Activated B cell treated with CpG ODN at 0.5 μM for 24 hours (primary cell): ENCODE measurements around the gene GUCA2B. TPM values are rescaled to one million over a fixed set of nuclear protein-coding genes. Genes with fewer than 3 reads are reported as not detected.

Experiments
- ATAC-seq: fragments of 200-7000 bp; cut with Tn5 transposase; one replicate; pipeline ENCODE4 v1.10.0; 2021; ENCODE audit warnings: low read depth, mild to moderate bottlenecking, moderate library complexity
- CTCF ChIA-PET: fragments of 350-600 bp; sonication (Branson Sonifier 250); formaldehyde crosslinking; loops from one replicate; lab custom pipeline; 2021; ENCODE audit warnings: antibody characterized with exemption; lab: Charles Lee
- POLR2A ChIA-PET: fragments of 350-600 bp; sonication (Branson Sonifier 250); formaldehyde crosslinking; loops from one replicate; lab custom pipeline; 2021; ENCODE audit warnings: antibody characterized with exemption; lab: Charles Lee
- DNase-seq: peaks from one replicate; pipeline ENCODE4 v3.0.0; 2022
- H3K27ac Mint-ChIP-seq: one replicate; pipeline ENCODE4 v1.8.0; 2020; ENCODE audit warnings: mixed read lengths
- H3K27me3 Mint-ChIP-seq: one replicate; pipeline ENCODE4 v1.8.0; 2021; ENCODE audit warnings: mixed read lengths
- H3K36me3 Mint-ChIP-seq: one replicate; pipeline ENCODE4 v1.8.0; 2021; ENCODE audit warnings: low read depth, mixed read lengths
- H3K4me1 Mint-ChIP-seq: one replicate; pipeline ENCODE4 v1.8.0; 2021; ENCODE audit warnings: mixed read lengths
- H3K4me3 Mint-ChIP-seq: one replicate; pipeline ENCODE4 v1.8.0; 2020; ENCODE audit warnings: mild to moderate bottlenecking, mixed read lengths
- H3K9me3 Mint-ChIP-seq: one replicate; pipeline ENCODE4 v1.8.0; 2020; ENCODE audit warnings: mixed read lengths
- intact Hi-C: fragments of 100-400 bp; cut with micrococcal nuclease; formaldehyde crosslinking; loops from one replicate; pipeline ENCODE4 v1.15.1; 2024
- total RNA-seq: library from RNA; stranded (reverse); gene quantifications from 2 replicates; pipeline ENCODE4 v1.2.3, GENCODE V29; 2022
- TF ChIP-seq, protein P1 (sequence below): fragments of 200-600 bp; IDR thresholded peaks from one replicate; pipeline ENCODE4 v1.8.0; 2022; ENCODE audit warnings: antibody characterized with exemption, mild to moderate bottlenecking

GUCA2B gene
- total RNA-seq, 1 donor from 2014 or later = not detected

DNA sequence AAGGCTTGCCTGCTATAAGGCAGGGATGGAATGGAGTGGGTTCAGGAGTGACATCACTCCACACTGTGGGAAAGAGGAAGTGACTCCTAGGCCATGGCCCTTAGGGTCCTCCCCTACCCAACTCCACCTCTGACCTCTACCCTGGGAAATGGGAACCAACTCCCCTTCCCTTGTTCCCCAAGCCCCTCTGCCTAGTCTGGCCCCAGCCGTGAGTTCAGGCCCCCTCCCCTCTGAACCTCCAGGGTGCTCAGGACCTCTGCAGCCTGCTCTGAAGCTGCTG is 15.1 kb downstream of the GUCA2B start:
- ChIA-PET POLR2A (no interaction called here), CTCF (no interaction called here)
- no peak for DNase-seq
- intact Hi-C loops = no loop called here
- H3K36me3 Mint-ChIP-seq = no peaks in the 10 kb centered on the region
- TF ChIP-seq, protein P1, sequence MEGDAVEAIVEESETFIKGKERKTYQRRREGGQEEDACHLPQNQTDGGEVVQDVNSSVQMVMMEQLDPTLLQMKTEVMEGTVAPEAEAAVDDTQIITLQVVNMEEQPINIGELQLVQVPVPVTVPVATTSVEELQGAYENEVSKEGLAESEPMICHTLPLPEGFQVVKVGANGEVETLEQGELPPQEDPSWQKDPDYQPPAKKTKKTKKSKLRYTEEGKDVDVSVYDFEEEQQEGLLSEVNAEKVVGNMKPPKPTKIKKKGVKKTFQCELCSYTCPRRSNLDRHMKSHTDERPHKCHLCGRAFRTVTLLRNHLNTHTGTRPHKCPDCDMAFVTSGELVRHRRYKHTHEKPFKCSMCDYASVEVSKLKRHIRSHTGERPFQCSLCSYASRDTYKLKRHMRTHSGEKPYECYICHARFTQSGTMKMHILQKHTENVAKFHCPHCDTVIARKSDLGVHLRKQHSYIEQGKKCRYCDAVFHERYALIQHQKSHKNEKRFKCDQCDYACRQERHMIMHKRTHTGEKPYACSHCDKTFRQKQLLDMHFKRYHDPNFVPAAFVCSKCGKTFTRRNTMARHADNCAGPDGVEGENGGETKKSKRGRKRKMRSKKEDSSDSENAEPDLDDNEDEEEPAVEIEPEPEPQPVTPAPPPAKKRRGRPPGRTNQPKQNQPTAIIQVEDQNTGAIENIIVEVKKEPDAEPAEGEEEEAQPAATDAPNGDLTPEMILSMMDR = no peak
- ATAC-seq = no peak
- H3K9me3 Mint-ChIP-seq = no peaks in the 10 kb centered on the region
- H3K27ac Mint-ChIP-seq = no peak overlapping the region
- H3K4me3 Mint-ChIP-seq = no peak overlapping the region
- H3K4me1 Mint-ChIP-seq = no peaks in the 10 kb centered on the region
- peaks cover 3% of the 10 kb centered on the region for H3K27me3 Mint-ChIP-seq

DNA sequence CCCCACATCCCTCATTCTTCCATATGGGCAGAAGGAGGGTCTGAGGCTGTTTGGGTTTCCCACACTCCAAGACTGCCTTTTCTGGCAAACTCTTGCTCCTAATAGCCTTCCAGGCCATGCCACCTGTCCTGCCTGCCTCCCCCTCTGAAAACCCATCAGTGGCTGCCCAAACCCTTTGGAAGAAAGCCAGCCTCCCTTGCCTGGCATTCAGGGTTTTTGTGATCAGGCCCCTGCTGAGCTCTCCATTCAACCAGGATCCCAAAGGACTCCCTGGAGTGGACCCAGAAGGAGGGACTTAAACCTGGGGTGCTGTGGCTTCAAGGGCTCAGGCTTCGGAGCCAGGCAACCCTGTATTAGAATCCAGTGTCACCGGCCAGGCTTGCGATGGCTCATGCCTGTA is 15.6 kb downstream of the GUCA2B start:
- Mint-ChIP-seq H3K27me3 (peaks cover 3% of the 10 kb centered on the region), H3K9me3 (no peaks in the 10 kb centered on the region), H3K36me3 (no peaks in the 10 kb centered on the region), H3K4me3 (no peak overlapping the region), H3K27ac (no peak overlapping the region), H3K4me1 (no peaks in the 10 kb centered on the region)
- CTCF ChIA-PET = no interaction called here
- TF ChIP-seq, protein P1 = no peak
- POLR2A ChIA-PET = no interaction called here
- DNase-seq (no peak), ATAC-seq (no peak)
- intact Hi-C loops = no loop called here

DNA sequence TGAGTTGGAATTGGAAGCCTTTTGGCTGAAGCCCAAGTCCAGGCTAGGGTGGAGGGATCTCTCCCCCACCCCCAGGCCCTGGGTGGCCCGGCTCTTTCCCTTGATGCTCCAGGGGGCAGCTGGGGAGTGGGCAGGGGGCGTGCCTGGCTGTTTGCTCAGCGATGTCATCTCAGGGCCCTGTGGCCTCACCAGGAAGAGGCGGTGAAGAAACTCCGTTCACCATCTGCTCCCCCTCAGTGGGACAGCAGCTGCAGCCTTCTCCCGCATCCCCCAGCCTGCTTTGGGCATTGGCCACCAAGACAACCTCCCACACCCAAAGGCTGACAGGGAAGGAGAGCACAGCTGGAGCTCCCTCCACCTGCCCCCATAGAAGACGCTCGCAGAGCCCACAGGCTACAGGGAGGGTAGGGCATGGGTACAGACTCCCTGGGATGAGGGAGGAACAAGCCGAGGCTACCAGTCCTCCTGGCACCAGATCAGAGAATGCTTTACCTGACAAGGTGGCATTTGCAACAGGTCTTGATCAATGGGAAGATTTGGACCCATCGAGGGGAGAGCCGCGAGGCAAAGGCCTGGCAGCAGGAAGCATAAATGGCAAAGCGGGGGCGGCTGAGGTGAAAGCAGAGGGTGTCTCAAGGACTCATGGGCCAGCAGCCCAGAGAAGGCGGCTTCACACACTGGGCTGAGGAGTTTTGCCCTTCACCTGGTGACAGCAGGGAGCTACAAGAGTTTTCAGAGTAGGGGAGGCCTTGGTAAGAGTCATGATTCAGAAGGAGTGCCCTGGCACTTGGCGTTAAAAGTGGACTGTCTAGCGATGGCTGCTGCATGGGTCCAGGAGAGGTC is 17.8 kb downstream of the GUCA2B start:
- no peak overlapping the region for H3K27ac Mint-ChIP-seq
- no peaks in the 10 kb centered on the region for H3K27me3 Mint-ChIP-seq
- intact Hi-C loops = loop anchor here (5.0 kb wide), 1 partner anchor 904 kb away; no protein-coding TSS in a partner anchor
- H3K36me3 Mint-ChIP-seq = no peaks in the 10 kb centered on the region
- no peaks in the 10 kb centered on the region for H3K9me3 Mint-ChIP-seq
- ChIA-PET POLR2A (no interaction called here), CTCF (interaction anchor here (3.0 to 6.2 kb wide), 3 partner anchors 8 to 655 kb away, joined by 12 to 71 read pairs (median 54); no protein-coding TSS in a partner anchor)
- no peak for ATAC-seq
- DNase-seq = no peak
- TF ChIP-seq, protein P1 = no peak
- H3K4me3 Mint-ChIP-seq = no peak overlapping the region
- H3K4me1 Mint-ChIP-seq = no peaks in the 10 kb centered on the region

DNA sequence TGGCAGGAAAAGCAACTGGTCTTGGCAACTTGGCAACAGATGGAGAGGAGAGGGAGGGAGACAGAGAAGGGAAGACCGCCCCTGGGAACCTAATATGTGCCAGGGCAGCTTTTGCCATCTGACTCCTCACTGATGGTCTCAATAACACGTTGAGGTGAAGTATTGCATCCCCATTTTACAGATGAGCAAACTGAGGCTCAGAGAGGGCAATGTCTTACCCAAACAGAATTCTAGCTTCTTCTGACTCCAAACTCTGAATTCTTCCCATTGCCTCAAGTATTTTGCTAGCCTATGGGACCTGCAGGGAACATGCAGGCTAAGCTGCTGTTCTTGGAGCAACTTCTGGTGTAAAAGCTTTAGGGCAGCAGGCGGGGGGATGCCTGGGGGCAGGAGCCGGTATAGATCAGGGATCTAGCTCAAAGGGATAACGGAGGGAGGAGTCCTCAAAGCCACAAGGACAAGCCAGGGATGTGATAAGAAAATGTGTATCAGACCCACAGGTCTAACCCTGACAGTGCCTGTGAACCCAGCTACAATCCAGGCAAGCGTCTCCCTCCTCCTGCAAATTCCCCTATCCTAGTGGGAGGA is 18.6 kb downstream of the GUCA2B start:
- CTCF ChIA-PET = interaction anchor here (3.0 to 6.2 kb wide), 3 partner anchors 9 to 655 kb away, joined by 12 to 71 read pairs (median 54); no protein-coding TSS in a partner anchor
- intact Hi-C loops = loop anchor here (5.0 kb wide), 1 partner anchor 904 kb away; no protein-coding TSS in a partner anchor
- POLR2A ChIA-PET = no interaction called here
- Mint-ChIP-seq H3K27me3 (no peaks in the 10 kb centered on the region), H3K27ac (no peak overlapping the region), H3K4me3 (no peak overlapping the region), H3K9me3 (no peaks in the 10 kb centered on the region), H3K36me3 (peaks cover under 1% of the 10 kb centered on the region), H3K4me1 (no peaks in the 10 kb centered on the region)
- ATAC-seq (no peak), DNase-seq (no peak)
- TF ChIP-seq, protein P1 = no peak
